K562 (cell line): ENCODE measurements around the gene ZSWIM7. TPM values are rescaled to one million over a fixed set of nuclear protein-coding genes. Genes with fewer than 3 reads are reported as not detected.

Experiments used
- ATF1 ChIP-seq, 2 experiments: fragments of 450-650 bp in 1 of 2; IDR thresholded peaks; 2 replicates each; pipeline ENCODE4 v1.6.1; 2016; ENCODE audit warnings: missing compliant biosample characterization in 1 of 2, missing genetic modification characterization in 1 of 2
- ATF7 ChIP-seq: fragments of 450-650 bp; IDR thresholded peaks from 2 replicates; pipeline ENCODE4 v1.7.1; 2014; ENCODE audit warnings: mild to moderate bottlenecking, moderate library complexity
- BRD4 ChIP-seq: fragments of 200-600 bp; sonication (generic); IDR thresholded peaks from 2 replicates; pipeline ENCODE4 v1.6.1; 2017; ENCODE audit warnings: inconsistent platforms
- DNMT1 ChIP-seq: fragments of 450-650 bp; IDR thresholded peaks from 2 replicates; pipeline ENCODE4 v1.6.1; 2016; ENCODE audit warnings: antibody characterized with exemption, mild to moderate bottlenecking
- DPF2 ChIP-seq: fragments of 450-650 bp; IDR thresholded peaks from 2 replicates; pipeline ENCODE4 v1.6.1; 2016
- EP400 ChIP-seq: fragments of 450-650 bp; IDR thresholded peaks from 2 replicates; pipeline ENCODE4 v1.6.1; 2017; ENCODE audit warnings: antibody characterized with exemption, mild to moderate bottlenecking, moderate library complexity
- FOS ChIP-seq: IDR thresholded peaks from 3 replicates; pipeline ENCODE4 v1.6.1; 2011; ENCODE audit not compliant: insufficient read length; ENCODE audit errors: extremely low read depth
- FOSL1 ChIP-seq: fragments of 200-800 bp; sonication (Bioruptor generic); conservative IDR thresholded peaks from 2 replicates; pipeline ENCODE4 v1.6.1; 2016; ENCODE audit warnings: missing genetic modification characterization, missing compliant biosample characterization
- GTF2A2 ChIP-seq: IDR thresholded peaks from 2 replicates; pipeline ENCODE4 v1.6.1; 2016; ENCODE audit warnings: mild to moderate bottlenecking, missing genetic modification characterization, missing compliant biosample characterization
- JUN ChIP-seq, 2 experiments: sonication (generic) in 1 of 2; formaldehyde crosslinking in 1 of 2; IDR thresholded peaks; 2 replicates each; pipeline versions ENCODE4 v1.6.1 to v1.8.0; 2012 to 2022; ENCODE audit warnings: borderline replicate concordance in 2 of 2, mild to moderate bottlenecking in 2 of 2, improper control_type of control experiment in 1 of 2, low read depth in 1 of 2, low read length in 1 of 2, missing genetic modification reagents in 1 of 2
- MEF2D ChIP-seq: conservative IDR thresholded peaks from 2 replicates; pipeline ENCODE4 v1.6.1; 2016; ENCODE audit warnings: low read depth, missing genetic modification characterization, missing compliant biosample characterization
- NCOA1 ChIP-seq: fragments of 450-650 bp; IDR thresholded peaks from 2 replicates; pipeline ENCODE4 v1.6.1; 2016; ENCODE audit warnings: low read depth
- NR2C2 ChIP-seq, 2 experiments: fragments of 200-800 bp in 1 of 2; sonication (Bioruptor generic) in 1 of 2; sonication (generic) in 1 of 2; formaldehyde crosslinking in 1 of 2; IDR thresholded peaks; 2 replicates each; pipeline versions ENCODE4 v1.6.1 to v1.8.0; 2016 to 2022; ENCODE audit warnings: mild to moderate bottlenecking in 1 of 2, missing compliant biosample characterization in 1 of 2, missing genetic modification characterization in 1 of 2, missing genetic modification reagents in 1 of 2
- NR4A1 ChIP-seq, 2 experiments: fragments of 250-450 bp in 1 of 2; fragments of 450-650 bp in 1 of 2; sonication (Bioruptor Pico) in 1 of 2; IDR thresholded peaks; 2 replicates each; pipeline versions ENCODE4 v1.4.0 to v1.6.1; 2016 to 2020; ENCODE audit warnings: mild to moderate bottlenecking in 2 of 2, missing compliant biosample characterization in 1 of 2, missing genetic modification characterization in 1 of 2, moderate library complexity in 1 of 2
- SMARCC2 ChIP-seq: fragments of 450-650 bp; IDR thresholded peaks from 2 replicates; pipeline ENCODE4 v1.6.1; 2017; ENCODE audit warnings: antibody characterized with exemption, moderate library complexity, mild to moderate bottlenecking, low read depth
- SUPT5H ChIP-seq: fragments of 450-650 bp; IDR thresholded peaks from 2 replicates; pipeline ENCODE4 v1.6.1; 2016
- ZBED1 ChIP-seq: IDR thresholded peaks from 2 replicates; pipeline ENCODE4 v1.6.1; 2014
- ZNF311 ChIP-seq: fragments of 250-450 bp; sonication (Bioruptor Pico); IDR thresholded peaks from 2 replicates; pipeline ENCODE4 v1.4.0; 2020; ENCODE audit warnings: mild to moderate bottlenecking, moderate library complexity
- ZNF589 ChIP-seq: fragments of 200-800 bp; sonication (Bioruptor generic); IDR thresholded peaks from 2 replicates; pipeline ENCODE4 v1.6.1; 2016; ENCODE audit warnings: low read depth, missing genetic modification characterization, missing compliant biosample characterization
- polyA plus RNA-seq, 8 experiments: library from polyadenylated mRNA; depleted of rRNA in 4 of 8; stranded (reverse) in 5 of 8; unstranded in 3 of 8; fragments of >200 nt; fragmentation: Nextera tagmentation in 2 of 8; fragmentation: Illumina TruSeq in 1 of 8; extraction: Ambion mirVana in 2 of 8; extraction: Trizol in 1 of 8; gene quantifications; 2 replicates each; pipeline versions ENCODE4 v1.2.1 to v1.2.3, GENCODE V29; 2011 to 2014; ENCODE audit warnings: inconsistent platforms in 1 of 8, missing spikeins in 1 of 8
- total RNA-seq, 7 experiments: library from RNA; depleted of rRNA in 6 of 7; stranded (reverse); fragments of >200 nt in 6 of 7; fragmentation: Illumina TruSeq in 2 of 7; extraction: Trizol in 2 of 7; gene quantifications; 2 replicates each; pipeline versions ENCODE4 v1.2.1 to v1.2.3, GENCODE V29; 2011 to 2021; ENCODE audit warnings: low replicate concordance in 1 of 7
- TF ChIP-seq, protein P1 (sequence below), 2 experiments: fragments of 250-450 bp in 1 of 2; fragments of 450-650 bp in 1 of 2; sonication (Bioruptor Pico) in 1 of 2; IDR thresholded peaks; 2 replicates each; pipeline versions ENCODE4 v1.6.1 to v1.8.0; 2016 to 2021; ENCODE audit warnings: mild to moderate bottlenecking in 2 of 2, moderate library complexity in 2 of 2, missing compliant biosample characterization in 1 of 2, missing genetic modification characterization in 1 of 2
- TF ChIP-seq, protein P2 (sequence below): IDR thresholded peaks from 2 replicates; pipeline ENCODE4 v1.6.1; 2012; ENCODE audit warnings: low read depth, low read length, improper control_type of control experiment, borderline replicate concordance
- TF ChIP-seq, protein P3 (sequence below): sonication (generic); formaldehyde crosslinking; IDR thresholded peaks from 2 replicates; pipeline ENCODE4 v1.8.0; 2022; ENCODE audit warnings: mild to moderate bottlenecking, missing genetic modification reagents

The ZSWIM7 gene
- total and polyA plus RNA-seq, 9 of the 15 experiments (the other 6 are each of a cell fraction or from before 2014, with no cell fraction given) = 5.9 to 18.7 (median 9.5) TPM

DNA sequence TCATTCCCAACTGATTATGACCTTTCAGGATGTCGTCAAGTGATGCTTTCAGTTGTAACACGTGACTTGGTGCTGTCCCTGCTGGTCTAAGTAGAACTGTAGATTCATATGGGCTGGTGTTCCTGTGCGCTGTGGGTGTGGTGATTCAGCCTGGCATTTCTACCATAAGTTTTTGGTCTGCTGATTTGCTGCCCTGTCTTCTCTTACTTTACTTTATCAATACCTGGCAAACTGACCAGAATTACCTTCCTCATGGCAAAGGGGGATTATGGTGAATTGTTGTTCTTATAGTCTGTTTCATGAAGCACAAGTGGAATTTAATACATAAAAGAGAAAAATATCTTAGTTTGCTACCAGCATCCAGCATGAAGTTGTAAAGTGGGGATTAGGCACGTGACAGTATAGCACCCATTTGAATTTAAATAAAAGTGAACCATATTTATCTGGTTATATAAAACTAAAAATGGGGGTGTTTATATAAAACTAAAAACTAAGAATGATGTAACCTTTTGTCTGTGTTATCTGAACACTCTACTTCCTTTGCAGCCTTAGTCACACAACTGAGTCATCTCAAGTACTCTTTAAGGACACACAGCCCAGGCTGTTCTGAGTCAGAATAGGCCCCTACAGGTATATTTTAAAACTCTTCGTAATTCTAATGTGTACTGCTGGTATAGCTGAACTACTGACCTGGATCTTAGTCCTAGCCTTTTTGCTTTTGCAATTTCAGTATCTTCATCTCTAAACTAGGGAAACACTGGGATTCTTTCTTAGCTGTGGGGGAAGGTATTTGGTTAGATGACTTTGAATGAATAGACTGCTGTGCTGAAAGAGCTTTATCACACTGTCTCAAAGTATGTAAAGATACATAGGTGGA, 28.4 kb upstream of the ZSWIM7 start (continued):
- TF ChIP-seq ATF1 (CRISPR knock-in tag; IDR thresholded peaks at IDR 0.05) (no peak), ATF1 (tag; IDR thresholded peaks at IDR 0.05) (0 out of 2 replicates have a peak, but pooled peaks have one; percentile 18), DNMT1 (no peak), DPF2 (peak; percentile 93), NCOA1 (0 out of 2 replicates have a peak, but pooled peaks have one; percentile 26), ZNF589 (peak; percentile 51; the same call in 1 of the 2 replicates), ATF7 (peak; percentile 87), FOSL1 (tag) (peak; percentile 99), FOS (peak; percentile 52), GTF2A2 (tag) (0 out of 2 replicates have a peak, but pooled peaks have one; percentile 40), SMARCC2 (peak; percentile 80; the same call in 1 of the 2 replicates), NR4A1 (CRISPR knock-in tag; IDR thresholded peaks at IDR 0.05) (no peak), NR4A1 (tag; IDR thresholded peaks at IDR 0.05) (peak; percentile 61; the same call in 1 of the 2 replicates), SUPT5H (no peak), ZBED1 (no peak), ZNF311 (0 out of 2 replicates have a peak, but pooled peaks have one; percentile 26), BRD4 (peak; percentile 17; the same call in 1 of the 2 replicates), EP400 (peak; percentile 42; the same call in 1 of the 2 replicates), JUN (IDR thresholded peaks at IDR 0.05; ENCODE audit: borderline replicate concordance, low read depth, low read length) (peak; percentile 89), JUN (CRISPR knock-in tag; IDR thresholded peaks at IDR 0.05; ENCODE audit: borderline replicate concordance) (no peak), MEF2D (0 out of 2 replicates have a peak, but pooled peaks have one; percentile 24), NR2C2 (CRISPR knock-in tag; IDR thresholded peaks at IDR 0.05) (no peak), NR2C2 (tag; IDR thresholded peaks at IDR 0.05) (peak; percentile 32; the same call in 1 of the 2 replicates)
- TF ChIP-seq, protein P1, sequence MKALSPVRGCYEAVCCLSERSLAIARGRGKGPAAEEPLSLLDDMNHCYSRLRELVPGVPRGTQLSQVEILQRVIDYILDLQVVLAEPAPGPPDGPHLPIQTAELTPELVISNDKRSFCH (CRISPR knock-in tag; IDR thresholded peaks at IDR 0.05) = no peak
- TF ChIP-seq, protein P1 (tag; IDR thresholded peaks at IDR 0.05) = 0 out of 2 replicates have a peak, but pooled peaks have one; percentile 45
- TF ChIP-seq, protein P2, sequence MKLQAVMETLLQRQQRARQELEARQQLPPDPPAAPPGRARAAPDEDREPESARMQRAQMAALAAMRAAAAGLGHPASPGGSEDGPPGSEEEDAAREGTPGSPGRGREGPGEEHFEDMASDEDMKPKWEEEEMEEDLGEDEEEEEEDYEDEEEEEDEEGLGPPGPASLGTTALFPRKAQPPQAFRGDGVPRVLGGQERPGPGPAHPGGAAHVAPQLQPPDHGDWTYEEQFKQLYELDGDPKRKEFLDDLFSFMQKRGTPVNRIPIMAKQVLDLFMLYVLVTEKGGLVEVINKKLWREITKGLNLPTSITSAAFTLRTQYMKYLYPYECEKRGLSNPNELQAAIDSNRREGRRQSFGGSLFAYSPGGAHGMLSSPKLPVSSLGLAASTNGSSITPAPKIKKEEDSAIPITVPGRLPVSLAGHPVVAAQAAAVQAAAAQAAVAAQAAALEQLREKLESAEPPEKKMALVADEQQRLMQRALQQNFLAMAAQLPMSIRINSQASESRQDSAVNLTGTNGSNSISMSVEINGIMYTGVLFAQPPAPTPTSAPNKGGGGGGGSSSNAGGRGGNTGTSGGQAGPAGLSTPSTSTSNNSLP = peak; percentile 67
- TF ChIP-seq, protein P3, sequence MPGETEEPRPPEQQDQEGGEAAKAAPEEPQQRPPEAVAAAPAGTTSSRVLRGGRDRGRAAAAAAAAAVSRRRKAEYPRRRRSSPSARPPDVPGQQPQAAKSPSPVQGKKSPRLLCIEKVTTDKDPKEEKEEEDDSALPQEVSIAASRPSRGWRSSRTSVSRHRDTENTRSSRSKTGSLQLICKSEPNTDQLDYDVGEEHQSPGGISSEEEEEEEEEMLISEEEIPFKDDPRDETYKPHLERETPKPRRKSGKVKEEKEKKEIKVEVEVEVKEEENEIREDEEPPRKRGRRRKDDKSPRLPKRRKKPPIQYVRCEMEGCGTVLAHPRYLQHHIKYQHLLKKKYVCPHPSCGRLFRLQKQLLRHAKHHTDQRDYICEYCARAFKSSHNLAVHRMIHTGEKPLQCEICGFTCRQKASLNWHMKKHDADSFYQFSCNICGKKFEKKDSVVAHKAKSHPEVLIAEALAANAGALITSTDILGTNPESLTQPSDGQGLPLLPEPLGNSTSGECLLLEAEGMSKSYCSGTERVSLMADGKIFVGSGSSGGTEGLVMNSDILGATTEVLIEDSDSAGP (CRISPR knock-in tag) = no peak
